ENCODE results near the gene MRM1.

Gene MRM1

GRCh38 chr17:36641331-36641876 lies 40.0 kb downstream of the MRM1 start:
- no peak for DNase-seq (ENCODE audit: low read depth)
- no peak for TF ChIP-seq CTCF (conservative IDR thresholded peaks at IDR 0.05; ENCODE audit: low read depth, low read length)
- peak overlapping the region; percentile 29 for H3K4me3 ChIP-seq (ENCODE audit: low read depth, low read length)

GRCh38 chr17:36641877-36642845 lies 40.8 kb downstream of the MRM1 start:
- H3K4me3 ChIP-seq (ENCODE audit: low read depth, low read length) = peak overlapping the region; percentile 29
- DNase-seq (ENCODE audit: low read depth) = no peak
- TF ChIP-seq CTCF (conservative IDR thresholded peaks at IDR 0.05; ENCODE audit: low read depth, low read length) = no peak

GRCh38 chr17:36643086-36643685 lies 41.8 kb downstream of the MRM1 start:
- TF ChIP-seq CTCF (conservative IDR thresholded peaks at IDR 0.05; ENCODE audit: low read depth, low read length) = no peak
- H3K4me3 ChIP-seq (ENCODE audit: low read depth, low read length) = no peak overlapping the region
- DNase-seq (ENCODE audit: low read depth) = no peak

GRCh38 chr17:36645422-36645821 lies 44.0 kb downstream of the MRM1 start:
- no peak for TF ChIP-seq CTCF (conservative IDR thresholded peaks at IDR 0.05; ENCODE audit: low read depth, low read length)
- no peak for DNase-seq (ENCODE audit: low read depth)
- H3K4me3 ChIP-seq (ENCODE audit: low read depth, low read length) = no peak overlapping the region

GRCh38 chr17:36647636-36648035 lies 46.3 kb downstream of the MRM1 start:
- DNase-seq (ENCODE audit: low read depth) = no peak
- no peak overlapping the region for H3K4me3 ChIP-seq (ENCODE audit: low read depth, low read length)
- TF ChIP-seq CTCF (conservative IDR thresholded peaks at IDR 0.05; ENCODE audit: low read depth, low read length) = peak; percentile 21

- no peak for TF ChIP-seq CTCF (conservative IDR thresholded peaks at IDR 0.05; ENCODE audit: low read depth, low read length)
- H3K4me3 ChIP-seq (ENCODE audit: low read depth, low read length) = no peak overlapping the region
- no peak for DNase-seq (ENCODE audit: low read depth)
Measured at GRCh38 chr17:36650096-36650775, 48.9 kb downstream of the MRM1 start.

All from choroid plexus epithelial cell (primary cell).